Ishikawa (cell line): ENCODE data around the gene PRKN.
A peak's percentile ranks its signal among the peaks of the same experiment; 100 is the strongest.

Experiments
- CEBPB ChIP-seq: IDR thresholded peaks from 2 replicates; pipeline ENCODE4 v1.6.1; 2012
- CREB1 ChIP-seq: IDR thresholded peaks from 2 replicates; pipeline ENCODE4 v1.6.1; 2012; ENCODE audit warnings: low read depth
- EGR1 ChIP-seq: IDR thresholded peaks from 2 replicates; pipeline ENCODE4 v1.6.1; 2012
- EP300 ChIP-seq: IDR thresholded peaks from 2 replicates; pipeline ENCODE4 v1.6.1; 2012; ENCODE audit warnings: borderline replicate concordance
- FOXM1 ChIP-seq: IDR thresholded peaks from 2 replicates; pipeline ENCODE4 v1.6.1; 2012; ENCODE audit warnings: low read depth, borderline replicate concordance
- NFIC ChIP-seq: IDR thresholded peaks from 2 replicates; pipeline ENCODE4 v1.6.1; 2012
- RAD21 ChIP-seq: IDR thresholded peaks from 2 replicates; pipeline ENCODE4 v1.6.1; 2012; ENCODE audit warnings: low read depth
- REST ChIP-seq: IDR thresholded peaks from 2 replicates; pipeline ENCODE4 v1.6.1; 2012; ENCODE audit warnings: low read depth, mild to moderate bottlenecking
- TAF1 ChIP-seq: IDR thresholded peaks from 2 replicates; pipeline ENCODE4 v1.6.1; 2012; ENCODE audit warnings: low read depth, mild to moderate bottlenecking
- TCF12 ChIP-seq: IDR thresholded peaks from 2 replicates; pipeline ENCODE4 v1.6.1; 2012; ENCODE audit warnings: low read depth
- TEAD4 ChIP-seq: IDR thresholded peaks from 2 replicates; pipeline ENCODE4 v1.6.1; 2012
- YY1 ChIP-seq: IDR thresholded peaks from 2 replicates; pipeline ENCODE4 v1.6.1; 2012; ENCODE audit warnings: low read depth
- ZBTB7A ChIP-seq: IDR thresholded peaks from 2 replicates; pipeline ENCODE4 v1.6.1; 2012; ENCODE audit warnings: low read depth
- TF ChIP-seq, protein P1 (sequence below): IDR thresholded peaks from 2 replicates; pipeline ENCODE4 v1.6.1; 2012
- TF ChIP-seq, protein P2 (sequence below): IDR thresholded peaks from 2 replicates; pipeline ENCODE4 v1.6.1; 2012

The PRKN gene

DNA sequence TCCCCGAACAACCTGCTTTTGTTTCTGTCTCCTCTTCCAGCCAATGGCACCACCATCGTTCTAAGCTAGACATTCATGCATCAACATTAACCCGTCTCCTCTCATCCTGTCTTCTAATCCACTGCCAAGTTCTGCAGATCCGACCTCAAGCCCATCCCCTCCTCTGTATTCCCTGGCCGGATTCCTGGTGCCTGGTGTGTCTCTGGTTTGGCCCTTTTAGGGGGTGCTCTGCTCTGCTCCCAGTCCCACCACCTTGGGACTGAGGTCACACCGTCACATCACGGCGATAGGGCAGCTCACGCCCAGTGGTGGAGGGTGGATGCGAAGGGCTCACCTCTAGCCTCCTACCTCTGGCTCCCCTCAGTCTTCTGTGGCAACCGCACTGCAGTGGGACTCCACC, 1351.2 kb downstream of the PRKN start:
- TF ChIP-seq REST (no peak), ZBTB7A (no peak), RAD21 (no peak), FOXM1 (no peak), CEBPB (no peak), YY1 (no peak), TCF12 (no peak), EGR1 (no peak), TAF1 (no peak), CREB1 (no peak), NFIC (no peak), EP300 (no peak), TEAD4 (no peak)
- TF ChIP-seq, protein P1, sequence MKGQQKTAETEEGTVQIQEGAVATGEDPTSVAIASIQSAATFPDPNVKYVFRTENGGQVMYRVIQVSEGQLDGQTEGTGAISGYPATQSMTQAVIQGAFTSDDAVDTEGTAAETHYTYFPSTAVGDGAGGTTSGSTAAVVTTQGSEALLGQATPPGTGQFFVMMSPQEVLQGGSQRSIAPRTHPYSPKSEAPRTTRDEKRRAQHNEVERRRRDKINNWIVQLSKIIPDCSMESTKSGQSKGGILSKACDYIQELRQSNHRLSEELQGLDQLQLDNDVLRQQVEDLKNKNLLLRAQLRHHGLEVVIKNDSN: no peak
- TF ChIP-seq, protein P2, sequence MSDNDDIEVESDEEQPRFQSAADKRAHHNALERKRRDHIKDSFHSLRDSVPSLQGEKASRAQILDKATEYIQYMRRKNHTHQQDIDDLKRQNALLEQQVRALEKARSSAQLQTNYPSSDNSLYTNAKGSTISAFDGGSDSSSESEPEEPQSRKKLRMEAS: no peak

GRCh38 chr6:161374971-161375873, 1352.3 kb downstream of the PRKN start:
- TF ChIP-seq CEBPB: no peak
- TF ChIP-seq YY1: no peak
- TF ChIP-seq RAD21: no peak
- TF ChIP-seq ZBTB7A: no peak
- TF ChIP-seq, protein P2: no peak
- TF ChIP-seq EGR1: no peak
- TF ChIP-seq CREB1: no peak
- TF ChIP-seq EP300: no peak
- no peak for TF ChIP-seq FOXM1
- no peak for TF ChIP-seq REST
- no peak for TF ChIP-seq TEAD4
- no peak for TF ChIP-seq TCF12
- no peak for TF ChIP-seq NFIC
- TF ChIP-seq, protein P1: no peak
- TF ChIP-seq TAF1: no peak

DNA sequence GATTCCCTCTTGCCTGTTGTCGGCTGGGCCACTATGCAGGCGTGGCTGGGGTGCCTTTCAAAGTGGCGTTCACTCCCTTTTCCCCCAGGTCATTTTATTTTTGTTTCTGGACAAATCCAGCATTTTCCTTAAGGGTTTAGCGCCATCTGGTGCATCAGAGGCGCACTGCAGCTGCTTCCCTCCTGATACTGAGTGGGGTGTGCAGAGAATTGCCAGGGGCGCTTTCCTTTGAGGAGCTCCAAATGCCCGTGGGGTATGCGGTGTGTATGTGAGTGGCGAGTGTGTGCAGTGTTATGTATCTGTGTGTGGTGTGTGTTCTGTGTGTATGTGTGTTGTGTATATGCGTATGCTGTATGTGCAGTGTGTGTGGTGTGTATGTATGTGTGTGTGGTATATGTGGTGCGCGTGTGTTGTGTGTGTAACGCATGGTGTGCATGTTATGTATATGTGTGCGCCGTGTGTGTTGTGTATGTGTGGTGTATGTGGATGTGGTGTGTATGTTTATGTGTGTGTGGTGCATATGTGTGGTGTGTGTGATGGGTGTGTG, 1353.6 kb downstream of the PRKN start:
- TF ChIP-seq REST (no peak), EP300 (no peak), RAD21 (peak; percentile 93), ZBTB7A (no peak)

- TF ChIP-seq NFIC (no peak), EP300 (no peak), TAF1 (no peak), FOXM1 (no peak), TCF12 (no peak), RAD21 (no peak)
- TF ChIP-seq, protein P1: no peak
These were observed 1355.2 kb downstream of the PRKN start for GRCh38 chr6:161372422-161372793.
